Spinal cord (tissue), 10 donors: ENCODE data around the gene ANKS1B. TPM values are rescaled to one million over a fixed set of nuclear protein-coding genes. Genes with fewer than 3 reads are reported as not detected.
A peak's percentile ranks its signal among the peaks of the same experiment; 100 is the strongest.

Source experiments
- DNase-seq, 6 donors: peaks; one replicate each; pipeline versions ENCODE4 v3.0.0 to v3.0.0-alpha.2; 2013 to 2015; ENCODE audit warnings: low spot score in 6 of 6, low read depth in 4 of 6
- H3K27ac ChIP-seq: one replicate; pipeline ENCODE4 v1.5.1; 2013; ENCODE audit warnings: low read depth, low read length, control low read depth
- H3K27me3 ChIP-seq: one replicate; pipeline ENCODE4 v1.6.1; 2013; ENCODE audit warnings: low read length; ENCODE audit not compliant: control insufficient read depth, insufficient read depth
- H3K36me3 ChIP-seq: one replicate; pipeline ENCODE4 v1.6.1; 2013; ENCODE audit warnings: low read length; ENCODE audit not compliant: control insufficient read depth, insufficient read depth
- H3K4me1 ChIP-seq: one replicate; pipeline ENCODE4 v1.6.1; 2013; ENCODE audit warnings: low read length; ENCODE audit not compliant: control insufficient read depth, insufficient read depth
- H3K4me3 ChIP-seq: one replicate; pipeline ENCODE4 v1.5.1; 2013; ENCODE audit warnings: low read depth, low read length, control low read depth
- H3K9me3 ChIP-seq: one replicate; pipeline ENCODE4 v1.6.1; 2013; ENCODE audit warnings: low read length; ENCODE audit not compliant: control insufficient read depth, insufficient read depth
- WGBS: methylation state at CpG from one replicate; pipeline ENCODE4 v1.1.5; 2013; ENCODE audit warnings: missing lambda C conversion rate; ENCODE audit not compliant: insufficient coverage; 5-methylcytosine and 5-hydroxymethylcytosine counted together
- polyA plus RNA-seq, 2 donors: library from polyadenylated mRNA; unstranded; fragments of 120-200 nt; gene quantifications; one replicate each; pipeline ENCODE4 v1.2.1, GENCODE V29; 2013; ENCODE audit not compliant: insufficient read length in 2 of 2
- total RNA-seq, 2 donors: library from RNA; depleted of rRNA in 1 of 2; stranded (reverse); fragments of 120-200 nt in 1 of 2; fragments of >200 nt in 1 of 2; gene quantifications; one replicate each; pipeline versions ENCODE4 v1.2.3 to v1.2.4, GENCODE V29; 2013 to 2014
- donor health status: healthy.

ANKS1B gene
- total and polyA plus RNA-seq, 4 donors: 89.5 to 131 (median 108) TPM

- Histone ChIP-seq H3K9me3 (no peaks in the 10 kb centered on the region), H3K36me3 (no peaks in the 10 kb centered on the region), H3K4me3 (no peak overlapping the region), H3K27me3 (no peaks in the 10 kb centered on the region), H3K4me1 (peaks cover 9% of the 10 kb centered on the region), H3K27ac (peak overlapping the region; percentile 18)
- DNase-seq: no peak
- WGBS: no CpG with 5 or more reads among the region's 3 CpGs
Observed at GRCh38 chr12:98819071-98819470, 1165.7 kb downstream of the ANKS1B start.

GRCh38 chr12:98818239-98818638, 1166.5 kb downstream of the ANKS1B start:
- DNase-seq: no peak
- peaks cover 9% of the 10 kb centered on the region for H3K4me1 ChIP-seq
- WGBS: no CpG with 5 or more reads among the region's 2 CpGs

GRCh38 chr12:98817742-98818141, 1167.0 kb downstream of the ANKS1B start:
- Histone ChIP-seq H3K27ac (no peak overlapping the region), H3K36me3 (no peaks in the 10 kb centered on the region), H3K4me3 (no peak overlapping the region), H3K27me3 (no peaks in the 10 kb centered on the region), H3K4me1 (peaks cover 9% of the 10 kb centered on the region), H3K9me3 (no peaks in the 10 kb centered on the region)
- WGBS: no CpG with 5 or more reads among the region's 2 CpGs
- DNase-seq: peak in 1 of 6 donors; percentile 70

More at GRCh38 chr12:98818239-98818638, 1166.5 kb downstream of the ANKS1B start:
- Histone ChIP-seq H3K36me3 (no peaks in the 10 kb centered on the region), H3K27me3 (no peaks in the 10 kb centered on the region), H3K9me3 (no peaks in the 10 kb centered on the region), H3K27ac (no peak overlapping the region), H3K4me3 (no peak overlapping the region)

GRCh38 chr12:98816720-98817119, 1168.0 kb downstream of the ANKS1B start:
- H3K36me3 ChIP-seq: no peaks in the 10 kb centered on the region
- H3K4me3 ChIP-seq: no peak overlapping the region
- peak overlapping the region; percentile 8 for H3K27ac ChIP-seq
- WGBS: 80% methylated on average over 2 of the region's 4 CpGs
- peaks cover 7% of the 10 kb centered on the region for H3K4me1 ChIP-seq
- H3K9me3 ChIP-seq: no peaks in the 10 kb centered on the region
- no peak for DNase-seq
- no peaks in the 10 kb centered on the region for H3K27me3 ChIP-seq

GRCh38 chr12:98814254-98814653, 1170.5 kb downstream of the ANKS1B start:
- Histone ChIP-seq H3K27ac (no peak overlapping the region), H3K4me3 (no peak overlapping the region)
- 61% methylated on average over 4 of the region's 6 CpGs for WGBS

GRCh38 chr12:98812225-98812624, 1172.5 kb downstream of the ANKS1B start:
- WGBS: 100% methylated on average over 5 of the region's 7 CpGs
- H3K27me3 ChIP-seq: no peaks in the 10 kb centered on the region
- no peak overlapping the region for H3K27ac ChIP-seq
- no peaks in the 10 kb centered on the region for H3K4me1 ChIP-seq
- no peak for DNase-seq
- no peaks in the 10 kb centered on the region for H3K9me3 ChIP-seq
- H3K36me3 ChIP-seq: no peaks in the 10 kb centered on the region
- no peak overlapping the region for H3K4me3 ChIP-seq

More at GRCh38 chr12:98814254-98814653, 1170.5 kb downstream of the ANKS1B start:
- no peaks in the 10 kb centered on the region for H3K36me3 ChIP-seq
- DNase-seq: no peak
- no peaks in the 10 kb centered on the region for H3K27me3 ChIP-seq
- H3K9me3 ChIP-seq: no peaks in the 10 kb centered on the region
- no peaks in the 10 kb centered on the region for H3K4me1 ChIP-seq

- 51% methylated on average over 5 of the region's 6 CpGs for WGBS
- Histone ChIP-seq H3K4me1 (no peaks in the 10 kb centered on the region), H3K4me3 (no peak overlapping the region), H3K36me3 (no peaks in the 10 kb centered on the region), H3K27me3 (no peaks in the 10 kb centered on the region), H3K27ac (no peak overlapping the region), H3K9me3 (no peaks in the 10 kb centered on the region)
- DNase-seq: no peak
Observed at GRCh38 chr12:98808243-98808875, 1176.4 kb downstream of the ANKS1B start.

GRCh38 chr12:98807187-98807586, 1177.5 kb downstream of the ANKS1B start:
- H3K4me3 ChIP-seq: no peak overlapping the region

GRCh38 chr12:98803468-98804209, 1181.1 kb downstream of the ANKS1B start:
- 58% methylated on average over 3 of the region's 6 CpGs for WGBS
- no peak overlapping the region for H3K27ac ChIP-seq
- no peak overlapping the region for H3K4me3 ChIP-seq
- no peaks in the 10 kb centered on the region for H3K36me3 ChIP-seq
- no peaks in the 10 kb centered on the region for H3K27me3 ChIP-seq
- H3K9me3 ChIP-seq: no peaks in the 10 kb centered on the region
- no peak for DNase-seq
- H3K4me1 ChIP-seq: no peaks in the 10 kb centered on the region

More at GRCh38 chr12:98807187-98807586, 1177.5 kb downstream of the ANKS1B start:
- WGBS: no CpG with 5 or more reads among the region's 2 CpGs
- Histone ChIP-seq H3K27me3 (no peaks in the 10 kb centered on the region), H3K4me1 (no peaks in the 10 kb centered on the region), H3K36me3 (no peaks in the 10 kb centered on the region), H3K27ac (no peak overlapping the region), H3K9me3 (no peaks in the 10 kb centered on the region)
- DNase-seq: no peak

- no peaks in the 10 kb centered on the region for H3K9me3 ChIP-seq
- H3K4me1 ChIP-seq: no peaks in the 10 kb centered on the region
- no peak overlapping the region for H3K27ac ChIP-seq
- H3K27me3 ChIP-seq: no peaks in the 10 kb centered on the region
- no peak for DNase-seq
- WGBS: 75% methylated on average over 1 of the region's 3 CpGs
- H3K4me3 ChIP-seq: no peak overlapping the region
- H3K36me3 ChIP-seq: no peaks in the 10 kb centered on the region
Observed at GRCh38 chr12:98799822-98800221, 1184.9 kb downstream of the ANKS1B start.
